NCI-H1930 (cell line): ENCODE results near the gene UBE2U.

Experiments
- DNase-seq, 2 experiments: peaks; one replicate each; lab custom pipeline; 2025; lab: John Stamatoyannopoulos, UW

UBE2U gene, protein sequence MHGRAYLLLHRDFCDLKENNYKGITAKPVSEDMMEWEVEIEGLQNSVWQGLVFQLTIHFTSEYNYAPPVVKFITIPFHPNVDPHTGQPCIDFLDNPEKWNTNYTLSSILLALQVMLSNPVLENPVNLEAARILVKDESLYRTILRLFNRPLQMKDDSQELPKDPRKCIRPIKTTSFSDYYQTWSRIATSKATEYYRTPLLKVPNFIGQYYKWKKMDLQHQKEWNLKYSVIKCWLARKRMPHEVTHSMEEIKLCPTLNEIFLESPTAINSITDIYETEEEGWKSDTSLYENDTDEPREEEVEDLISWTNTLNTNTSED

DNA sequence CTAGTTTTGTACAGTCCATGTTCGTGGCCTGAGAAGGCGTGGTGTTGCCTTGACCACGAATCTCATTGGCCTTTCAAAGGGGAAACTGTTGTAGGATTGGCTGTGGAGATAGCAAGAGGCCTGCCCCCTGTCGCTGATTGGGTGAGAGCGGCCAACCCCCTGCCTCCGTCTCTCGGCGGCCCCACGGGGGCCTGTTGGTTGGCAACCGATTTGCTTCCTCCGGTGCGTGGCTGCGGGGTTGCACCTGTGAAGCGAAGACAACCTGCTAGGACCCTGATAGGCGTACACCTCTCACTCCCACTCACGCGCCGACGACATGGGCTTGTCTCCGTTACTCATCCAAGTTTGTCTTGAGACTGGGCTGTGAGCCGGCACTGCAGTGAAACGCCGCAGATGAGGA is at the start of gene UBE2U:
Gene UBE2U (plus strand): TSS at position 204 of the 400 bp plus-strand sequence. CDS start 428 bp downstream, outside the sequence.
- no peak for DNase-seq

- DNase-seq = no peak
Measured at GRCh38 chr1:64155278-64155677, 48.1 kb upstream of the UBE2U start.

GRCh38 chr1:64161357-64161941 is 42.0 kb upstream of the UBE2U start:
- no peak for DNase-seq

DNA sequence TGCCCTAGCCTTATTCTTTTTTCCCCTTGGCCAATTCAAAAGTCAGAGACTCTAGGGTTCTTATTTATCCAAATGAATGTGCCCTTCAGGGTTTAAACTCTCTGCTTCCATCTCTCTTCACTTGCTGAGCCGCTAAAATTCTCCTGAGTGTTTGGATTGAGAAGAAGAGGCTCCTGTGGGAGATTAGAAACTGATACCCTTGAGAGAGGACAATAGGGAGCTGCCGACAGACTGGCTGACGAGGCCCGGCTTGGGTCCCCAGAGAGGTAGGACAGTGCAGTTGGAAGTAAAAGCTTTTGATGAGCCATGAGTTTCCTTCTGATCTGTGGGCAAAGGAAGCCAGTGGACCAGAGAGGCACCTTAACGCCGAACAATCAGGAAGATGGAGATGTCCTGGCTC is 41.3 kb upstream of the UBE2U start:
- no peak for DNase-seq

- DNase-seq = no peak
Measured at GRCh38 chr1:64162804-64163203, 40.6 kb upstream of the UBE2U start.

GRCh38 chr1:64163431-64163830 is 40.0 kb upstream of the UBE2U start:
- no peak for DNase-seq

DNA sequence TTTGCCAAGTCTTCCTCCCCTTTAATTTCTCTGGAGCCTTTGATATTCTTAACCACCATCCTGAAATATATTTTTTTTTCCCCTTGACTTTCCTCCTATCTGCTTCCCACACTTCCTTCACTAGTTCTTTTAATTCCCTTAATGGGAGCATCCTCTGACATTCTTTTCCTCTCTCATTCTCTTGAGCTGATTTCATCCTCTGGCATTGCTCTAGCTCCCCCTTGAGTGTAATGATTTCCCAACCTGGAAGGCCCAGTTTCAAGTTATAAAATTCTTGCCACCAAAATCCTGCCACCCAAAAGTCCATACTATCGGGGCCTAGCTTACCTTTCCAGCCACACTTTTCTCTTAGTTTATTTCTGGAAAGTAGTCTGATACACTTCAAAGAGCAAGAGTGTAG is 39.5 kb upstream of the UBE2U start:
- no peak for DNase-seq

DNA sequence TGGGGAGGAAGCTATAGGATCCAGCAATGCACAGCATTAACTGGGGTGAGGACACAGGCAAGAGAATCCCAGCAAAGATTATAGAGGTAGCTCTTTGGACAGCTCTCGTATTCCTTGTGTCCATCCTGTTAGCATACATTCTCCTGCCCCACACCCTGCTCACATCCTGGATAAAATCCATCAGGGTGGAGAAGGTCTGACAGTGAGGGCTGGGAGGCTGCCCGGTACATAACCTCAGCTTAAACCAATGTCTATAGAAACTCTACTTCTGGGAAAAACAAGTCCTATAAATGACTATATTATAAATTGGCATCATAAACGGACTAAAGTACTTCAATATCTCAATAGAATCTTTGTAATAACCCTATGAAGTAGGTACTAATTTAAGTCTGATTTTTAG is 36.8 kb upstream of the UBE2U start:
- no peak for DNase-seq

DNA sequence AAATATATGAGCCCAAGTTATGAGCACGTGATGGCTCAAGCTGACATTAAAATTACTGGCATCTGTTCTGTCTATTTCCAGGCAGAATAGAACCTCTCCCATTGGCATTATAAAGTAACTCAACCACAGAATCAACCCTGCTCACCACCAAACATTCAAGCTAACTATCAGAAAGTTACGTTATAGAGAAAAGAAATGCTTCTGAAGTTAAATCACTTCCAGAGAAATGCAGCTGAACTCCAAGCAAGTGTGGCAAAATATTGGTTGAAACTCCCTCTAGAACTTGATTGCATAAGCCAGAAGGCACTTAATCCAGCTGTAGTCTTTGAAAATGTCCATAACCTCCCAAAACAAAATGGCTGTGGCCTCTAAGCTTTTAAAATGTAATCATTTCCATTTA is 36.2 kb upstream of the UBE2U start:
- DNase-seq = no peak

- no peak for DNase-seq
Measured at GRCh38 chr1:64171246-64171645, 32.2 kb upstream of the UBE2U start.

GRCh38 chr1:64171797-64172281 is 31.6 kb upstream of the UBE2U start:
- DNase-seq = no peak

DNA sequence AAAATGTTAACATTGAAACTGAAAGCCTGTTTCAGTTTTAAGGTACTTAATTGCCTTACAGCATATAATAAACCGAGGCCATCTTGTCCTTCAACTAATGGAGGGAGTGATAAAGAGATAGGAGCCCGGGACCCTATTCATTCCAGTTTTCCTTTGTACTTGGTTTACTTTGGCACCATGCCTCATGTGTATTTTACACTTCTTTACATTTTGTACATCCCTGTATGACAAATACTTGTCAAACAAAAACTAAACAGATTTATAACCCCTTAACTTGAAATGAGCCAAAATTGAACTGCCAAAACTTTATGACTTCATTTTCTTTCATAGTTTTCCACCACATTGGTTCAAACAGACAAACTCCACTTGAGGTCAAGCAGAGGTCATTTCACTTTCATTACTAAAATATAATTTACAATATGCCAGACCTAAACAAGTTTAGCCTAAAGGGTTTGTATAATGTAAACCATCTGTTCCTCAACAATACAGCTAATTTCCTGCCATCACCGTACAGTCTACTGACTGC is 30.9 kb upstream of the UBE2U start:
- peak; percentile 68 to 74 for DNase-seq

DNA sequence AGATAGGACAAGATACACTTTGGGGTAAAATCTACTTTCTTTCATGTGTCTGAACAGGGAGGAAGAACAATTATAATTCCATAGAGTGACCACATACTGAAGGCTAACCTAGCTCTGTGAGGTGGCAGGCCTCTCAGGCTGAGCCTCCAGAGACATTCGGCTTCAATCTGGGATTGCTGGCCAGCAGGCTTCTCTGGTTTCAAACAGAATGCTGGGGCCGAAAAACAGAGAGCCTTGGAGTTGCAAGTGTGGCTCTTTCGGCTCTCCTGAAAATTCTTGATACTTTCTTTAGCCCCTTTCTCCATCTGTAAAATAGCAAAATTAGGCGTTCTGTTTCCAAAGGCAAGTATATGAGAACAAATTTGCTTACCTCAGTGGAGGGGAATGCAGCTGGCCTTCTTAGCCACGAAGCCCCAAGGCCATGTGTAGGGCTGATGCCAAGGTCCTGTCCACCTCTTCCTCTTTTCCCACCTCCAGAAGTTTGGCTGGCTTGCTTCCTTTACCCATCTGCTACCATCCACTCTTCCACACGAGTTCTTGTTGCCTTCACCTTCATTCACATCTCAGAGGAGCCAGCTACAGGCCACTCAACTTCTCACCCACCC is 30.0 kb upstream of the UBE2U start:
- no peak for DNase-seq

DNA sequence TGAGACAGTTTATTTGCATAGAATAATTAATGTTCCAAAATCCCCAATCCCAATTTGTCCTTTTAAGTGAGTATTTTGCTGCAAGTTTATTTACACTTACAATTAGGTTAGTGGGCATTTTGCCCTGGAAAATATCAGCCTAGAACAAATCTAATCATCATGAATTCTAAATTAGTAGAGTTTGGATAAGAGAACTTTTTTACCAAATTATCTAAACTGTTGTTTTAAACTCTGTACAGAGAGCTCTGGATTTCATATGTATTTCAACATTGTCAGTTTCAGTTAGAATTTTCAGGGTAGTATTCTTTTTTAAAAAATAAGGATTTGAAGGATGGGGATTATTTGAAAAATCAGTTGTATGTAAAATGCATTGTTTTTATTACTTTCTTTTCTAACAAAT is 27.8 kb upstream of the UBE2U start:
- DNase-seq = no peak

DNA sequence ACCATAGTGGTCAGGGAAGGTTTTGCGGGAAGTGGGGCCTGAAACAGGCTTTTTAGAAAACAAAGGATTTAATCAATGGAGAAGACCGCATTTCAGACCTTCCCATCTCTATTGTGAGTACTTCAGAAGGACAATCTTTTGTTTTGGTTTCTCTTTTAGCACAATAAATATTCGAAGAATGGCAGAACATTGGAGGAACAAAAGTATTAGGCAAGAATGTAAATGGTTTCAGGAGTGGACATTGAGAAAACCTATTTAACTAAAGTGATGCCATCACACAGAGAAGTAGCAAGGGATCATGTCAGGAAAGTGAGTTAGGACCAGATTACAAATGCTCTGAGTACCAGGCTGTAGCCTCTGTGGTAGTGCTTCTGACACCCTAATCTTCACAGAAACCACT is 26.8 kb upstream of the UBE2U start:
- DNase-seq = no peak

- DNase-seq = no peak
Measured at GRCh38 chr1:64179588-64179987, 23.8 kb upstream of the UBE2U start.

DNA sequence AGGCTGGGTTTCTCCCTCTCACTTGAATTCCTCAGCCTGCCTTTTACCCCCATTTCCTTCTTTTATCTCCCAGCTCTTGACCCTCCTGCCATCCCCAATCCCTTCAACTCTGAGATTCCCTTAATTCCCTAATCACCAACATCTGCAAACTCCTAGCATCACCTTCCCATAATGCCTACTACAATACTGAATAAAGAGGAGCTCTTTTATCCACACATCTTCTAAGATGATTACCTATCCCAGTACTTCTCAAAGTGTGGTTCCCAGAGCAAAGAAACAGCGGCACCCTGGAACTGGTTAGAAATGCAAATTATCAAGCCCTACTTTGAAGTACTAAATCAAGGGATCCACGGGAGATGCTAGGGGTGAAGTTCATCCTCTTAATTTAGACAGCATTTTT is 21.2 kb upstream of the UBE2U start:
- no peak for DNase-seq

DNA sequence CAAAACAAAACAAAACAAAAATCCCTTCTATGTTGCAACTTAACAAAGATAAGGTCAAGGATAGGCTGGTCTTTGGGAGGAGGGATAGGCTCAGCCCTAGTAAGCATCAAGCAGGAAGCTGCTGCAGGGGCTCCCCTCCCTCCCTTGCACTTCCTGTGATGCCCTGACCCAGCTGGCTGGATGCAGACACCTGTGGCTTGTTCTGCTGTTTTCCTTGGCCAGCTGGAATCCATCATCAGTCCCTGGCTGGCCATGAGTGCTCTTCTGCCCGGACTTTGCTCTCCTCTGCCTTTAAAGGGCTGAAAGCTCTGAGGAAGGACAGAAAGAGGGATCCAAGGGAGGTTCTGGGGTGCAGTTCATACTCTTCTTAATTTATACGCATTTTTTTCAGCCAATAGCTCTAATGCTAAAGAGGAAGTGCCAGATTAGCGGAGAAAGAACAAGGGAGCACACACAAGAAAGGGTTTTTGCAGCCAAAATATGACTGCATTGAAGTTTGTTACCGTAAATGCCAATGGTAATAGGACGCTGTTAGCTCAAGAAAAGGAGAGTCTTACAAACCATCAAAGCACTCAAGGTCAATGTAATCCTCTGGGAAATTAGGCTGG is 19.9 kb upstream of the UBE2U start:
- no peak for DNase-seq

DNA sequence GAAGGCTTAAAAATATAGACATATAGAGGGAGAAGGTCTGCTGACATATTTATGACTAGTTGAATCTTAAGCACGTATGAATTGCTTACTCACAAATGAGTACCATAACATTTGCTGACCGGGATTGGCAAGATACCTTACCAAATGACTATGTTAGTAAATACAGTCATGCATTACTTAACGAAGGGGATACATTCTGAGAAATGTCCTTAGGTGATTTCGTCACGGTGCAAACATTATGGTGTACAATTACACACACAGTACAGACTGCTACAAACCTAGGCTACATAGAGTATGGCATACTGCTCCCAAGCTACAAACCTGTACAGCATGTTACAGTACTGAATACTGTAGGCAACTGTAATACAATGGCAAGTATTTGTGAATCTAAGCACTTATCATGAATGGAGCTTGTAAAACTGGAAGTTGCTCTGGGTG is 19.4 kb upstream of the UBE2U start:
- no peak for DNase-seq

DNA sequence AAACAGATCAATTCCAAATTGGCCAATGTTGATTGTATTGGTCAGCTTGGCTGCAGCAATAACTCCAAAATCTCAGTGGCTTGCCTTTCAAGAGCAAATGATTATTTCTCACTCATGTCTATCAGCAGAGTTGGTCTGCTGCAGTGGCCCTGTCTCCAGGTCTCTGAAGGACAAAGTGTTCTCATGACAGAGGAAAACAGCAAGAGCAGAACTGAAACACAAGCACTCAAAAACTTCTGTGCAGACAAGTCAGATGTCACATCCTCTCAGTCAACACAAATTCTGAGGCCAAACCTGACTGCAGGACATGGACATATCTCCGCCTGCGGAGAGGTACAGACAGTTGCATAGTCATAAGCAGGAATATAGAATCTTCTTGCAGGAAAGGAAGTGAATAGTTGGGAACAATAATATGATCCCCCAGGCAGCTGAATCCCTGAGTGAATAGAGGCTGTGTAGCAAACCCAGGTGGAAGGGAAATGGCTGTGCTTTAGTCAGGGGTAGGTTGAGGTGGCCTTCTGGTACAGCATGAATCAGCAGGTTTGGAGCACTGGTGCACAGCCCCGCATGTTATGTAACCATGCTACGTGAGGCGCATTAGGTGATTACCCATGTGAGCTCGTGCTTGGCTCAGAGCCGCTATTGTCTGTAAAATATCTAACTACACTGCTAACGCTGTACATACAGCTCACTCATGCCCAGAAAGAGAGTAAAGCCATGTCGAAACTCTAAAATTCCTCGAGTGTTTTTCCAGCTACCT is 17.1 kb upstream of the UBE2U start:
- no peak for DNase-seq

- no peak for DNase-seq
Measured at GRCh38 chr1:64186898-64187280, 16.5 kb upstream of the UBE2U start.

GRCh38 chr1:64187646-64188045 is 15.8 kb upstream of the UBE2U start:
- no peak for DNase-seq
